ENCODE data around the gene SLC4A11.

DNA sequence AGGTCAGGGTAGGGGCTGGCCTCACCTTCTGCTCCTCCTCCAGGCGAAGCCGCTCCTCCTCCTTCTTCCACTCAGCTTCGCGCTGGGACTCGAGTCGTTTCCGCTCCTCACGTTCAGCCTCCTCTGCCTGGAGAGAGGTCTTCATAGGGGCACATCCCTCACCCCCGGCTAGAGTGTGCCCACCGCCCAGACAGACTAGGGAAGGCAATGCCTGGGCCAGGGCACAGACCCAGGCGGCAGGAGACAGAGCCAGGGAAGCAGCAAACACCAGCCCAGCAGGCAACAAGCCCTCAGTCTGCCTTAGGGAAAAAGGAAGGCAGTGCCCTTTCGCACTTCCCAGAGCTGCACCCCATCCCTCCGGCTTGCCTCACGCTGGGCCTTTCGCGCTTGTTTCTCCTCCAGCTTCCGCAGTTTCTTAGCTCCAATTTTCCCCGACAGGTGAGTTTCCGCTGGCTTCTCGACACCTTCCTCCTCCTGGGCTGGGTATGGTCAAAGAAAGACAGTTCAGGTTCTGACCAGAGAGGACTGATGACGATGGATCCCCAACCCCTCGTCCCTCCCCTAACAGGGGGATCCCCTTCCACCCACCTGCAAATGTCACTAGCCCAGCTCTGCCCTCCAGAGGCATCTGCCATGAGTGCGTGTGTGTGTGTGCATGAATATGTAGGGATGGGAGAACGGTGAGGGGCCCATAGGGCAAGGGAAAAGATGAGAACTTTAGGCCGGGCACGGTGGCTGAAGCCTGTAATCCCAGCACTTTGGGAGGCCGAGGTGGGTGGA is 38.8 kb downstream of the SLC4A11 start:
- TF ChIP-seq, protein P1, sequence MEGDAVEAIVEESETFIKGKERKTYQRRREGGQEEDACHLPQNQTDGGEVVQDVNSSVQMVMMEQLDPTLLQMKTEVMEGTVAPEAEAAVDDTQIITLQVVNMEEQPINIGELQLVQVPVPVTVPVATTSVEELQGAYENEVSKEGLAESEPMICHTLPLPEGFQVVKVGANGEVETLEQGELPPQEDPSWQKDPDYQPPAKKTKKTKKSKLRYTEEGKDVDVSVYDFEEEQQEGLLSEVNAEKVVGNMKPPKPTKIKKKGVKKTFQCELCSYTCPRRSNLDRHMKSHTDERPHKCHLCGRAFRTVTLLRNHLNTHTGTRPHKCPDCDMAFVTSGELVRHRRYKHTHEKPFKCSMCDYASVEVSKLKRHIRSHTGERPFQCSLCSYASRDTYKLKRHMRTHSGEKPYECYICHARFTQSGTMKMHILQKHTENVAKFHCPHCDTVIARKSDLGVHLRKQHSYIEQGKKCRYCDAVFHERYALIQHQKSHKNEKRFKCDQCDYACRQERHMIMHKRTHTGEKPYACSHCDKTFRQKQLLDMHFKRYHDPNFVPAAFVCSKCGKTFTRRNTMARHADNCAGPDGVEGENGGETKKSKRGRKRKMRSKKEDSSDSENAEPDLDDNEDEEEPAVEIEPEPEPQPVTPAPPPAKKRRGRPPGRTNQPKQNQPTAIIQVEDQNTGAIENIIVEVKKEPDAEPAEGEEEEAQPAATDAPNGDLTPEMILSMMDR (IDR thresholded peaks at IDR 0.05), result no peak
- no peak for TF ChIP-seq POLR2A (IDR thresholded peaks at IDR 0.05)
